ENCODE results near the gene KIAA0825.

GRCh38 chr5:94228791-94229190 lies 389.6 kb downstream of the KIAA0825 start:
- TF ChIP-seq POLR2A (IDR thresholded peaks at IDR 0.05): no peak
- TF ChIP-seq, protein P1, sequence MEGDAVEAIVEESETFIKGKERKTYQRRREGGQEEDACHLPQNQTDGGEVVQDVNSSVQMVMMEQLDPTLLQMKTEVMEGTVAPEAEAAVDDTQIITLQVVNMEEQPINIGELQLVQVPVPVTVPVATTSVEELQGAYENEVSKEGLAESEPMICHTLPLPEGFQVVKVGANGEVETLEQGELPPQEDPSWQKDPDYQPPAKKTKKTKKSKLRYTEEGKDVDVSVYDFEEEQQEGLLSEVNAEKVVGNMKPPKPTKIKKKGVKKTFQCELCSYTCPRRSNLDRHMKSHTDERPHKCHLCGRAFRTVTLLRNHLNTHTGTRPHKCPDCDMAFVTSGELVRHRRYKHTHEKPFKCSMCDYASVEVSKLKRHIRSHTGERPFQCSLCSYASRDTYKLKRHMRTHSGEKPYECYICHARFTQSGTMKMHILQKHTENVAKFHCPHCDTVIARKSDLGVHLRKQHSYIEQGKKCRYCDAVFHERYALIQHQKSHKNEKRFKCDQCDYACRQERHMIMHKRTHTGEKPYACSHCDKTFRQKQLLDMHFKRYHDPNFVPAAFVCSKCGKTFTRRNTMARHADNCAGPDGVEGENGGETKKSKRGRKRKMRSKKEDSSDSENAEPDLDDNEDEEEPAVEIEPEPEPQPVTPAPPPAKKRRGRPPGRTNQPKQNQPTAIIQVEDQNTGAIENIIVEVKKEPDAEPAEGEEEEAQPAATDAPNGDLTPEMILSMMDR (IDR thresholded peaks at IDR 0.05): no peak
